IMR-90 (cell line): ENCODE measurements around the gene ASPN. TPM values are rescaled to one million over a fixed set of nuclear protein-coding genes. Genes with fewer than 3 reads are reported as not detected.

Experiments used
- ATAC-seq: fragments of 200-7000 bp; cut with Tn5 transposase; 2 replicates; pipeline ENCODE4 v1.9.1; 2020; ENCODE audit warnings: low read depth, mild to moderate bottlenecking, moderate library complexity
- BruUV-seq: library from RNA; stranded (reverse); fragments of 400-500 nt; replicated peaks from 2 replicates; lab custom pipeline; 2021; lab: Mats Ljungman, UMichigan
- CTCF ChIA-PET: fragments of 300-600 bp; formaldehyde crosslinking; extraction: SDS; loops from one replicate; lab custom pipeline; 2021; ENCODE audit warnings: antibody characterized with exemption; lab: Yijun Ruan, JAX
- POLR2A ChIA-PET: fragments of 300-600 bp; sonication (Branson Sonifier 250); formaldehyde crosslinking; loops from one replicate; lab custom pipeline; 2022; ENCODE audit warnings: antibody characterized with exemption; ENCODE audit not compliant: unreplicated experiment; lab: Charles Lee
- DNase-seq: peaks from one replicate; pipeline ENCODE4 v3.0.0; 2013
- H2AFZ ChIP-seq: replicated peaks from 2 replicates; pipeline ENCODE3; 2013; ENCODE audit warnings: low read length, mild to moderate bottlenecking; ENCODE audit not compliant: poor library complexity
- H2AK5ac ChIP-seq: 2 replicates; pipeline ENCODE4 v1.6.1; 2013; ENCODE audit warnings: low read depth, low read length, inconsistent platforms
- H2AK9ac ChIP-seq: replicated peaks from 2 replicates; pipeline ENCODE3; 2013; ENCODE audit warnings: mild to moderate bottlenecking, low read depth, low read length, moderate library complexity; ENCODE audit not compliant: poor library complexity
- H2BK120ac ChIP-seq: 2 replicates; pipeline ENCODE4 v1.6.1; 2013; ENCODE audit warnings: low read depth, low read length, inconsistent platforms
- H2BK15ac ChIP-seq: 3 replicates; pipeline ENCODE4 v1.6.1; 2013; ENCODE audit warnings: low read depth, low read length, inconsistent platforms
- H2BK20ac ChIP-seq: 2 replicates; pipeline ENCODE4 v1.6.1; 2013; ENCODE audit warnings: low read depth, mild to moderate bottlenecking, inconsistent platforms, low read length, moderate library complexity
- H2BK5ac ChIP-seq: 2 replicates; pipeline ENCODE4 v1.6.1; 2013; ENCODE audit warnings: mild to moderate bottlenecking, low read depth, low read length, inconsistent platforms; ENCODE audit not compliant: poor library complexity, severe bottlenecking
- H3K14ac ChIP-seq: replicated peaks from 2 replicates; pipeline ENCODE4 v1.6.1; 2013; ENCODE audit warnings: low read depth, low read length, inconsistent platforms
- H3K18ac ChIP-seq: 2 replicates; pipeline ENCODE4 v1.6.1; 2013; ENCODE audit warnings: low read depth, low read length, control low read depth
- H3K23ac ChIP-seq: 2 replicates; pipeline ENCODE4 v1.6.1; 2013; ENCODE audit warnings: low read depth, low read length, inconsistent platforms
- H3K27ac ChIP-seq: 2 replicates; pipeline ENCODE4 v1.5.1; 2013; ENCODE audit warnings: mild to moderate bottlenecking, control low read depth, low read length; ENCODE audit not compliant: insufficient read depth
- H3K27me3 ChIP-seq: 2 replicates; pipeline ENCODE4 v1.6.1; 2013; ENCODE audit warnings: low read length; ENCODE audit not compliant: control insufficient read depth, insufficient read depth
- H3K36me3 ChIP-seq: 2 replicates; pipeline ENCODE4 v1.6.1; 2013; ENCODE audit warnings: low read length, mixed read lengths; ENCODE audit not compliant: control insufficient read depth, insufficient read depth
- H3K4ac ChIP-seq: 2 replicates; pipeline ENCODE4 v1.6.1; 2013; ENCODE audit warnings: low read depth, low read length, inconsistent platforms
- H3K4me1 ChIP-seq: 2 replicates; pipeline ENCODE4 v1.6.1; 2013; ENCODE audit warnings: low read length, mixed read lengths; ENCODE audit not compliant: control insufficient read depth, insufficient read depth
- H3K4me2 ChIP-seq: 2 replicates; pipeline ENCODE4 v1.6.1; 2013; ENCODE audit warnings: low read depth, mild to moderate bottlenecking, control low read depth, low read length, moderate library complexity
- H3K4me3 ChIP-seq: 2 replicates; pipeline ENCODE4 v1.5.1; 2013; ENCODE audit warnings: low read depth, mild to moderate bottlenecking, control low read depth, low read length, moderate library complexity; ENCODE audit not compliant: insufficient read depth
- H3K56ac ChIP-seq: 2 replicates; pipeline ENCODE4 v1.6.1; 2013; ENCODE audit warnings: low read length, inconsistent platforms; ENCODE audit not compliant: insufficient read depth; ENCODE audit errors: extremely low read depth
- H3K79me1 ChIP-seq, 2 experiments: 2 replicates each; pipeline ENCODE4 v1.6.1; 2013; ENCODE audit warnings: low read length in 2 of 2, inconsistent platforms in 1 of 2, low read depth in 1 of 2
- H3K9ac ChIP-seq: 2 replicates; pipeline ENCODE4 v1.6.1; 2013; ENCODE audit warnings: low read depth, low read length, control low read depth
- H3K9me1 ChIP-seq: 2 replicates; pipeline ENCODE4 v1.6.1; 2013; ENCODE audit warnings: low read length, inconsistent platforms; ENCODE audit not compliant: insufficient read depth
- H3K9me3 ChIP-seq: 2 replicates; pipeline ENCODE4 v1.6.1; 2013; ENCODE audit warnings: low read length; ENCODE audit not compliant: control insufficient read depth, insufficient read depth
- H4K20me1 ChIP-seq: 2 replicates; pipeline ENCODE4 v1.6.1; 2013; ENCODE audit warnings: low read length, inconsistent platforms; ENCODE audit not compliant: insufficient read depth
- H4K5ac ChIP-seq: 2 replicates; pipeline ENCODE4 v1.6.1; 2013; ENCODE audit warnings: mild to moderate bottlenecking, low read depth, low read length, control low read depth
- H4K8ac ChIP-seq, 2 experiments: 2 replicates each; pipeline ENCODE4 v1.6.1; 2013; ENCODE audit warnings: low read depth in 2 of 2, low read length in 2 of 2, control low read depth in 1 of 2, inconsistent platforms in 1 of 2
- H4K91ac ChIP-seq: 2 replicates; pipeline ENCODE4 v1.6.1; 2013; ENCODE audit warnings: low read depth, low read length, inconsistent platforms; ENCODE audit not compliant: insufficient read depth
- CTCF ChIP-seq: conservative IDR thresholded peaks from 2 replicates; pipeline ENCODE4 v1.5.1; 2012; ENCODE audit warnings: mild to moderate bottlenecking, low read depth, low read length, improper control_type of control experiment
- FOS ChIP-seq: fragments of 150-350 bp; IDR thresholded peaks from 2 replicates; pipeline ENCODE4 v1.6.1; 2016; ENCODE audit warnings: low read depth, low read length
- MAZ ChIP-seq: IDR thresholded peaks from 2 replicates; pipeline ENCODE4 v1.6.1; 2012; ENCODE audit warnings: low read depth, mild to moderate bottlenecking, low read length, improper control_type of control experiment, moderate library complexity, borderline replicate concordance
- NFE2L2 ChIP-seq: fragments of 150-350 bp; IDR thresholded peaks from 2 replicates; pipeline ENCODE4 v1.6.1; 2016; ENCODE audit warnings: low read depth, mild to moderate bottlenecking, low read length
- RAD21 ChIP-seq: IDR thresholded peaks from 2 replicates; pipeline ENCODE4 v1.6.1; 2012; ENCODE audit warnings: low read length, improper control_type of control experiment
- RCOR1 ChIP-seq: IDR thresholded peaks from 2 replicates; pipeline ENCODE4 v1.6.1; 2012; ENCODE audit warnings: mild to moderate bottlenecking, low read length, improper control_type of control experiment; ENCODE audit not compliant: insufficient replicate concordance
- RFX5 ChIP-seq: IDR thresholded peaks from 2 replicates; pipeline ENCODE4 v1.8.0; 2012; ENCODE audit warnings: low read depth, mild to moderate bottlenecking, low read length, moderate library complexity
- WGBS, 2 experiments: methylation state at CpG; one replicate each; pipeline versions ENCODE4 v1.1.5 to v1.1.7; 2013; ENCODE audit warnings: missing lambda C conversion rate in 2 of 2; ENCODE audit not compliant: insufficient read length in 1 of 2; ENCODE audit errors: extremely low coverage in 2 of 2; 5-methylcytosine and 5-hydroxymethylcytosine counted together
- dilution Hi-C: fragments of 300-500 bp; cut with HindIII; formaldehyde crosslinking; loops from one replicate; pipeline ENCODE4 v1.14.3; 2018; ENCODE audit warnings: low sequenced_read_pairs; ENCODE audit not compliant: unreplicated experiment
- in situ Hi-C: fragments of 300-500 bp; cut with MboI; formaldehyde crosslinking; loops from 3 replicates; pipeline ENCODE4 v1.14.3; 2019; ENCODE audit warnings: low sequenced_read_pairs, inconsistent platforms, mixed read lengths
- intact Hi-C: fragments of 100-400 bp; cut with micrococcal nuclease; formaldehyde crosslinking; loops from 2 replicates; pipeline ENCODE4 v1.10.0; 2022
- polyA plus RNA-seq, 3 experiments: library from polyadenylated mRNA; depleted of rRNA; stranded (reverse); fragments of >200 nt; gene quantifications; 2 replicates each; pipeline ENCODE4 v1.2.3, GENCODE V29; 2012; ENCODE audit warnings: low replicate concordance in 1 of 3
- total RNA-seq: library from RNA; depleted of rRNA; stranded (reverse); fragments of >200 nt; gene quantifications from 2 replicates; pipeline ENCODE4 v1.2.3, GENCODE V29; 2012

ASPN gene
- total and polyA plus RNA-seq, 2 of the 4 experiments (the other 2 are of a cell fraction) = under 0.01 to 0.09 TPM

GRCh38 chr9:92407818-92408217 lies 74.5 kb downstream of the ASPN start:
- no peak overlapping the region for H2BK15ac ChIP-seq
- intact Hi-C loops (no loop called here), dilution Hi-C loops (no loop called here), in situ Hi-C loops (no loop called here)
- no peaks in the 10 kb centered on the region for H4K20me1 ChIP-seq
- no peak overlapping the region for H3K27ac ChIP-seq
- H3K56ac ChIP-seq = no peak overlapping the region
- H2BK20ac ChIP-seq = no peak overlapping the region
- H3K4me2 ChIP-seq = no peak overlapping the region
- 0 out of 4 replicates have a peak, but pooled peaks cover 0 to 4% of the 10 kb centered on the region in 2 experiments for H3K79me1 ChIP-seq
- POLR2A ChIA-PET = no interaction called here
- no peak overlapping the region for H4K8ac ChIP-seq
- no TSS peak for BruUV-seq
- H2AK5ac ChIP-seq = no peak overlapping the region
- H2AK9ac ChIP-seq = no peak overlapping the region
- H4K91ac ChIP-seq = no peak overlapping the region
- WGBS, 2 experiments = no CpG with 5 or more reads among the region's 2 CpGs
- H3K9ac ChIP-seq = no peak overlapping the region
- no peak overlapping the region for H2BK120ac ChIP-seq
- TF ChIP-seq FOS = no peak
- TF ChIP-seq MAZ = no peak
- TF ChIP-seq RCOR1 = no peak
- no peak for TF ChIP-seq CTCF
- TF ChIP-seq RFX5 = no peak
- no peak for TF ChIP-seq RAD21
- no peak for TF ChIP-seq NFE2L2
- H3K4ac ChIP-seq = no peak overlapping the region
- DNase-seq (no peak), ATAC-seq (no peak)
- no peaks in the 10 kb centered on the region for H3K27me3 ChIP-seq
- H2AFZ ChIP-seq = no peak overlapping the region
- CTCF ChIA-PET = no interaction called here
- no peak overlapping the region for H2BK5ac ChIP-seq
- no peak overlapping the region for H4K5ac ChIP-seq
- no peak overlapping the region for H3K14ac ChIP-seq
- no peaks in the 10 kb centered on the region for H3K9me3 ChIP-seq
- H3K36me3 ChIP-seq = no peaks in the 10 kb centered on the region
- no peak overlapping the region for H3K18ac ChIP-seq
- no peak overlapping the region for H3K4me3 ChIP-seq
- H3K9me1 ChIP-seq = peaks cover 8% of the 10 kb centered on the region; the same call in 1 of the 2 replicates
- no peak overlapping the region for H3K23ac ChIP-seq
- peaks cover 8% of the 10 kb centered on the region; the same call in 1 of the 2 replicates for H3K4me1 ChIP-seq
